GM21360 (cell line): ENCODE data around the gene DUS1L.

ENCODE experiments used
- ATAC-seq: cut with Tn5 transposase; IDR thresholded peaks from one replicate; pipeline ENCODE4 v1.9.1; 2021; ENCODE audit warnings: mild to moderate bottlenecking, moderate library complexity; ENCODE audit not compliant: unreplicated experiment

The DUS1L gene

GRCh38 chr17:82077617-82078358 lies 12.2 kb upstream of the DUS1L start:
- ATAC-seq, result no peak

DNA sequence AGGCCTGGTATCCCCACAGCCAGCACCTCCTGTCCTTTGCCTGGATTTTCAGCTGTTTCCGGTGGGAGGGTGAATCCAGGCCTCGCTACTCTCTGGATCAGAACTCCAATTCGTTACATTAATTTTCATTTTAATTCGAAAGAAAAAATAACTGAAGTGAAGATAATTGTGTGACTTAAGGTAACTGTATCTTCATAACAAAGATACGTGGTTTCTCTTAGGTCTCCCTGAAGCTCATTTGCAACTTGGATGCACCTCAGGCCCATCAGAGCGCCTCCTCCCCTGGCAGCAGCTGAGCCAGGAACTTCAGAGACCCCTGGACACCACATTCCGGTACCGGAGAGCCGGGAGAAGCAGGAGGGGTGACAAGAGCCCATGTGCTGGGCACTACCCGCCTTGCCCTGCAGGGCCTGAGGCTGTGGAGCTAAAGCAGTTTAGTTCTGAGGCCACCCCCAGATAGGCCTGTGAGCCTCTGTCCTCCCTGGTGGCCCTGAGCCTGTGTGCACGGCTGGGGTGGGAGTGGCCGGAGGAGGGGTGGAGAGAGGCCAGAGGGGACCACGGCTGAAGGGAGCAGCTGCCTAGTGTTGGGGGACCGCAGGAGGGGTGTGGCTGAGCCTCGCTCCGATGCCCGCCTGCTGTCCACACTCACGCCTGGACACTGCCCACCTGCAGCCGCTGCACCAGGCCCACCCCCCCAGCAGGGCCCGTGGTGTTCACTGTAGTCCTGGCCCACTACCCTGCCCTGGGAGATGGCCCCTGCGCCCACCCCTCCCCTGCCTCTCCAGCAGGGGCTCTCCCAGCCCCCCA lies 11.4 kb upstream of the DUS1L start:
- no peak for ATAC-seq

DNA sequence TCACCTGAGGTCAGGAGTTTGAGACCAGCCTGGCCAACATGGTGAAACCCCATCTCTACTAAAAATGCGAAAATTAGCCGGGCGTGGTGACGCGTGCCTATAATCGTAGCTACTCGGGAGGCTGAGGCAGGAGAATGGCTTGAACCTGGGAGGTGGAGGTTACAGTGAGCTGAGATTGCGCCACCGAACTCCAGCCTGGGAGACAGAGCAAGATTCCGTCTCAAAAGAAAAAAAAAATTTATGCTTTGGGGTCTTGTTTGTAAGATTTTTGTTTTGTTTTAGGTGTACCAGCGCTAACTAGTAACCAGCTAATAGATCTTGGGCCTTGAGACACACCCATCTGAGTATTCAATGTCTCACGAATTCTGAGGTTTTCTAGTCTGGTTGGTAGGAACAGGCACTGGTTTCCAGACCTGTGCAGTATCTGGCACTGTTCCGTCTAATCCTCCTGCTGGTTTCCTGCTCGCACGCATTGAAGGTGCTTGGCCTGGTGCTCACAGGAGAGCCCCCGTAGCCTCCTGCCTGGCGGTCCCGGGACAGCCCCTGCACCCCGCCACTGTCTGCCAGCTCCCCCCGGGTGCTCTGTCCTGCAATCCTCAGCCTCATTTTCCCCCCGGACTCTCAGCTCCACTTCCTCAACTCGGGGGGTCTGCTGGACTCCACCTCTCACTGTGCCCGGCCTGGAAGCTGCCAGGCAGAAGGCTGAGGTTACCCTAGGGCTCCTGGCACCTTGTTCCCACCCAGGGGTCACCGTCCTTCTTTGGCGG lies 10.6 kb upstream of the DUS1L start:
- no peak for ATAC-seq

DNA sequence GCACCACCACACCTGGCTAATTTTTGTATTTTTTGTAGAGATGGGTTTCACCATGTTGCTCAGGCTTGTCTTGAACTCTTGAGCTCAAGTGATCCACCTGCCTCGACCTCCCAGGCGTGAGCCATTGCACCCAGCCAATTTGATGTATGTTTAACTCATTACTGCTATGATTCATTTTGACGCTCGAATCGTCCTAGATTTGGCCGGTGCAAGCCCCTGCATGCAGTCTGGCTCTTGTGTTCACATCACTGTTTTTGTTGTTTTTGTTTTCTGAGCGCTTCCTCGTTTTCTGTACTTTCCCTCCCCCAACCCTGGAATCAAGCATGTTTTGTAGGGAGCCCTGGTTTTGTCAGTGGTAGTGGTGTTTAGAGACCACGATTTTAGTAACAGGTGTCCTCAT lies 7.8 kb upstream of the DUS1L start:
- ATAC-seq, result no peak

- no peak for ATAC-seq
Observed at GRCh38 chr17:82072827-82073226, 7.2 kb upstream of the DUS1L start.

DNA sequence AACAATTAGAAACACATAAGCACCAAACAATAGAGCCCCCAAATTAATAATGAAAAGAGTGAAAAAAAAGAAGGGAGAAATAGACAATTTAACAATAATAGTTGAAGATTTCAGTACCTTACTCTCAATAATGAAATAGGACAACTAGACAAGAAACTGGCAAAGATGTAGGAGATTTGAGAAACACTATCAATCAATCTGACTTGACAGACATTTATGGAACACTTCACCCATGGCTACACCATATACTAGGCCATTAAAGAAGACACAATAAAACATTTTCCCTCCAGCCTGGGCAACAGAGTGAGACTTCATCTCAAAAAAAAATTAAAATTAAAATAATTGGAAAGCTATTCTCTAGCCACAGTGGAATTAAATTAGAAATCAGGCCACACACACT lies 5.0 kb upstream of the DUS1L start:
- ATAC-seq, result no peak

GRCh38 chr17:82065193-82065637 lies 389 bp downstream of the DUS1L start:
- ATAC-seq, result peak; percentile 38

DNA sequence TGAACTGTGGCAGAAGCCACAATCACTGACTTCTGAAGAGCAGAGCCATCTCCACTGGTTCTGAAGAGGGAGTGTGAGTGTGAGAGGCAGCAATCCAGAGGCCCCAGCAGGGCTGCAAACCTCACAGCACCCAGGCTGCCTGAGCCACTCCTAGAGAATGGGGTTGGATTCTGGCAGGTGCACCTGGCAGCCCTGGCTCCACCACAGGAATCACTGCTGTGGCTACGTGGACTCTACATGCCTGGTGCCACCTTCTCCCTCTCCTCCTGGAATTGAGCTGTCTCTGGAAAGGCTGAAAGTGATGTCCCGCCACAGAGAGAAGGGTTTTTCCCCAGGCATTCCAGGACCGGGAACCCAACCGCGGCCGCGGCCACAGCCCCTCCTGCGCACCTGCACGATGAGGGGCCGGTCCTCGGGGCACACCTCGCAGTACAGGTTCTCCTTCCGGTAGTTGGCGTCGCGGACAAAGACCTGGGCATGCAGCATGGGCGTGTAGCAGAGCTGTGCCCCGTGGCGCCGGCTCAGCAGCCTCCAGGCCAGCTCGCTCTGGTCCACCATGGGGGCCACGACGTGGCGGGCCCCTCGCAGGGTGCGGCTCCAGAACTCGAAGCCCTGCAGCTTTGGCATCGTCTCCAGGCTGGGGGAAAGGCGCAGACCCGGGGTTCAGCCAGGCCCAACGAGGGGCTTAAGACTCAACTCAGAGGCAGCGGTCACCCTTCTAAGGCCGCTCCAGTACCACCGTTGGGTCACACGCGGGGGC lies 991 bp downstream of the DUS1L start:
- ATAC-seq, result no peak

- ATAC-seq, result no peak
Observed at GRCh38 chr17:82063424-82064415, 1.9 kb downstream of the DUS1L start.

DNA sequence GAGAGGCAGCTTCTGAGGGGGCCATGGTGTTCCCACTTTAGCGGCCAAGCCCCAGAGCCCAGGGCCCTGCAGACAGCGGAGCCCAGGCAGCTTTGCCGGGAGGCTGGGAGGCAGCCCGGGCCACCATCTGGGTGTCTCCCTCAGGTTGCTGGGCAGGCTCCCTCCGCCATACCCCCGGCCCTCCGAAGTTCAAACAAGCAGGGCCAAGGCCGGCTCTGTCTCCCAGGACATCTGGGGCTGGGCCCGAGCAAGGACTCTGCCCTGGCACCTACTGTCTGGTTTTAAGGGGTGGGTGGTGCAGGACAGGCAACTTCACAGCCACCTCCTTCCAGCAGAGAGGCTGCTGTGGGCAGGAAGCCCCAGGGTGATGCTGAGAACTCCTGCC lies 2.6 kb downstream of the DUS1L start:
- ATAC-seq, result no peak

DNA sequence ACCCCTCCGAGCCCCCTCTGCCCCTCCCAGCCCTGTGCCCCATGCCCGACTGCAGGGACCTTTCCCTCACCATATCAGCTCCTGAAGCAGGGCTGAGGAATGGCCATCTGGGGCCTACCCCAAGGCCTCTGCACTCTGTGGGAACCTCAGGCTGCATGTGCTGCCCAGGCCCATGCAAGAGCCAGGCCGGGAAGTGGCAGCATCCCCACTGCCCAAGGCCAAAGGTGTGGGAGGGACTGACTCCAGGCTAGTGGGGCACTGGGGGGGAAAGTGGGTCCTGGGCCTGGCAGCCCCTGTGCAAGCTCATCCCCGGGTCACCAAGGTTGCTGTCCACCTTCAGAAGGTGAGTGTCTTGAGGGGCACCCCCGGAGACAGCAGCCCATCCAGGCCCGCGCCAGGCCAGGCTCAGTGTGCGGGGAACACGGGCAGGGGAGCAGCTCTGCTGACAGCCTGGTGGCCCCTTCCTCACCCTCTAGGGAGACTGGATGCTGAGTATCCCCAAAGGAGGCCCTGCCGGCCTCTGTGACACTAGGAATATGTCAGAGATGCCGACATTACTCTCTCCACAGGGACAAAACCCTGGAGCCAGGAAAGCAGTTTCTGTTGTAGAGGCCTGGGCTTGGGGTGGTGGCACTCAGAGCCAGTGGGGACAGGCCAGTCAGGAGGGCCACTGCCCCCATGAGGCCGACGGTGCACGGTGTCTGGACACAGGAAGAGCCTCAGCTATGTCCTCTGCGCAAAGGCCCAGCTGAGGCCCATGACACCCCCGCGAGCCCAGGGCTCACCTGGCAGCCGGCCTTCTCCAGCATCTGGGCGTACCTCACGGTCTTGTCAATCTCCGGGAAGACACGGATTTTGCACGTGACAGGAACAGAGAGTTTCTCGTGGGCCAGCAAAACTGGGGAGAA lies 3.3 kb downstream of the DUS1L start:
- ATAC-seq, result no peak

DNA sequence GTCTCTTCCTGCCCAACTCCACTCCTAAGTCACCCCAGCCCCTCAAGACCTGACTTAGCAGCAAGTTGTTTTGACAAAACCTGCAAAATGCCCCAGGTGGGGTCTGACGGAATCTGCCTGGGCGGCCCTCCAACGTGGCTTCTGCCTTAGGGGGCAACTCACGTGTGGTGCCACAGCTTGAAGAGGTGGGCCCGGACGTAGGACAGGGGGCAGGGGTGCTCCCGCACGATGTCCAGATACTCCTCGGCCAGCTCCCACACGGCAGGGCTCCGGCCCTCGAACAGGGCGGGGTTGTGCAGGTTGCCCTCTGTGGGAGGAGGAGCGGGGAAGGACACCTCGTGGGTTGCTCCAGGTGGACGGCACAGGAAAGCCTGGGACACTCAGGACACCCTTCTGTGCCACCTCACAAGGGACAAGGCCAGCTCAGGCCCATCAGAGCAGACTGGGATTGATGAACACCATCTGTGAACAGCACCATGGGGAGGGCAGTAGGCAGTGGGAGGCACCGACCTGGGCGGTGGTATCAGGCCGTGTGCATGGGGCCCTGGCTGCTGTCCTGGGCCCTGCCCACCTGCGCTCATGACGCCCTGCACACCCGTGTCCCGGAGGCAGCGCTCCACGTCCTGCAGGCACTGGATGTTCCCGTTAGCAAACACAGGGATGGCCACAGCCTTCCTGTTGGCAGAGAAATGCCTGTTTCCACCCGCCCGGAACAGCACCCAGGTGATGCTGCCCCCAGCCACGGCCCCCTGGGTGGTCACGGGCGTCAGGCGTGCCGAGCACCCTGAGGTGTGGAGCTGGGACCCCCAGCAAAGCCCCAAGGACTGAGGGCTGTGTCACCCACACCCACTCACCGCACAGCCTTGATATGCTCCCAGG lies 4.3 kb downstream of the DUS1L start:
- ATAC-seq, result no peak

- ATAC-seq, result no peak
Observed at GRCh38 chr17:82060614-82061013, 5.0 kb downstream of the DUS1L start.

- ATAC-seq, result no peak
Observed at GRCh38 chr17:82060001-82060380, 5.6 kb downstream of the DUS1L start.

DNA sequence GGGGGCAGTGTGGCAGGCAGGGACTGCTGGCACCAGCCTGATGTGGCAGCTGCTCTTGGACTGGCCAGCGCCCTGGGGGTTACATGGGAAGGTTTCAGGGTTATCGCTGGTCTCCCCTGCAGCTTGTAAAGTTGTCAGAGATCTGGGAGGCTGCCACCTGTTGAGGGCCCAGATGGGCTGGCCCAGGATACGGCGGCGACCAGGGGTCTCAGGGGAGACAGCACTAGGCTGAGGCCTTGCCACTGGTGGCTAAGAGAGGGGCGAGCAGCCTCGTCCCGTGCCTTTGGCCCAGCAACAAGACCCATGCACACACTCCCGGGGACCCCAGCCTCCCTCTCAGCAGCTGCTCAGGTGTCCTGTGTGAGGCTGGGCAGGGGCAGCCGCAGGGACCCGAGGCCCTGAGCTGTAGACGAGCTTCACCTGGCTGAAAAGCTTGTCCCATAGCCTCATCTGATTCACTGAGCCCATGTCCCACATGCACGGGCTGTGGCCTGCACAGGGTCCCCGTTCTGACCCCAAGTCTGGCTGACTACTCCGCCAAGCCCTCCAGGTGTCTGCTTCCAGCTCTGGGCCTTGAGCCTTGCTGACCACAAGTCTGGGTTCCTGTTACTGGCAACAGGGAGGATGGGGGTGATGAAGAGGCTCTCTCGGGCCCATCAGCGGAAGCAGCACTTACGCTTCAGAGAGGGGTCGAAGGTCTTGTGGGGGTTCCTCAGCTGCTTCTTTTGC lies 6.2 kb downstream of the DUS1L start:
- no peak for ATAC-seq

- ATAC-seq, result no peak
Observed at GRCh38 chr17:82058855-82059249, 6.8 kb downstream of the DUS1L start.

GRCh38 chr17:82058230-82058854 lies 7.3 kb downstream of the DUS1L start:
- ATAC-seq, result no peak
